Raji (cell line): ENCODE data around the gene DCHS2.

Experiments used
- POLR2A ChIP-seq: IDR thresholded peaks from 2 replicates; pipeline ENCODE4 v1.6.1; 2011; ENCODE audit warnings: low read depth, low read length, control low read depth; ENCODE audit not compliant: insufficient read depth

DCHS2 gene

DNA sequence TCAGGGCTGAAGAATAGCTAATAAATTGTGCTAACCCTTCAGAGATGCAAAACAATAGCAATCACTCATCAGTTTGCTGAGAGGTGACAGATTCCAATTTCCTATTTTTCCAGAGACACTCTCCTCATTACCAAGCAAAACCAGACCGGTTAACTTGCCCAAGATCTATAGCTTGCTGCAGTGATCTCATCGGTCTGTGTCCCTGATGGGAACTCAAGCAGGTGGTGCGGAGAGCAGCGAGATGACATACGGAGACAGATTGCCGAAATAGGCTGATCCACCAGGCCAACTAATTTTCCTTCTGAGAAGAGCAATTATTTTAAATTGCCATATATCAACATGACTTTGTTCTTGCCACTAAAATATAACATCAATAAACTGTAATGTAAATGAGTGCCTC lies 10.5 kb upstream of the DCHS2 start:
- no peak for TF ChIP-seq POLR2A

DNA sequence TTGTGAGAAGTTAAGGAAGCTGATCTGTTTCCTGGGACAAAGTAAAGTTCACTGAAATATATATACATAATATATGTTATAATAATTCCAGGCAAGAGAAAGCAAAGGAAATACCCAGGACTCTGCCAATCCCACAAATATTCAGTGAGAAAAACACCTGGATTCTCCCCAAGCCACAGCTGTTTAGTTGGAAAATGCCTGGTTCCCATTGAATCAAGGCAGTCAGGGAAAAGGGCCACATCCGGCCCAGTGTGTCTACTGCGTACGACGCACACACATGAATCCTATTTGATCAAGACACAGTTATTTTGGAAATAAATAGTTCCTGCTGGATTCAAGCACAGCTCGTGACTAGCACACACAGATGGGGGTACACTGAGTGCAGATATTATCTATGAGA lies 6.3 kb upstream of the DCHS2 start:
- no peak for TF ChIP-seq POLR2A

GRCh38 chr4:154495867-154496266 lies 4.3 kb upstream of the DCHS2 start:
- TF ChIP-seq POLR2A = no peak

DNA sequence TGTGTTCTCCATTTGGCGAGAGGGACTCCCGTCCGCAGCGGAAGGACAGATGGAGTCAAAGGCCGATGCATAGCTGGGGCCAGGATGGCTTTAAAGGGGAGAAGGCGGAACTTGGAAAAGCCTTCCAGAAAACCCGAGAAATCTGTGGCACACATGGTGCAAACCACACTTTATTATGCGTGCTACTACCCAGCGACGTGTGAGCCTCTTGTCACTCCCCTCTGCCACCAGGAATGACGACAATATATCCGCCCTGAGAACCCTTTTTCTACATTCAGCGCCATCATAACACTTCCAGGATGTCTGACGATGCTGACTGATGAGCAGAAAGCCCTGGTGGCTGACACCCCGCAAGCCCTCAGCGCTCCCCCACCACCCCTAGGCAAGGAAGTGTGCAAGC lies 689 bp upstream of the DCHS2 start:
- no peak for TF ChIP-seq POLR2A

DNA sequence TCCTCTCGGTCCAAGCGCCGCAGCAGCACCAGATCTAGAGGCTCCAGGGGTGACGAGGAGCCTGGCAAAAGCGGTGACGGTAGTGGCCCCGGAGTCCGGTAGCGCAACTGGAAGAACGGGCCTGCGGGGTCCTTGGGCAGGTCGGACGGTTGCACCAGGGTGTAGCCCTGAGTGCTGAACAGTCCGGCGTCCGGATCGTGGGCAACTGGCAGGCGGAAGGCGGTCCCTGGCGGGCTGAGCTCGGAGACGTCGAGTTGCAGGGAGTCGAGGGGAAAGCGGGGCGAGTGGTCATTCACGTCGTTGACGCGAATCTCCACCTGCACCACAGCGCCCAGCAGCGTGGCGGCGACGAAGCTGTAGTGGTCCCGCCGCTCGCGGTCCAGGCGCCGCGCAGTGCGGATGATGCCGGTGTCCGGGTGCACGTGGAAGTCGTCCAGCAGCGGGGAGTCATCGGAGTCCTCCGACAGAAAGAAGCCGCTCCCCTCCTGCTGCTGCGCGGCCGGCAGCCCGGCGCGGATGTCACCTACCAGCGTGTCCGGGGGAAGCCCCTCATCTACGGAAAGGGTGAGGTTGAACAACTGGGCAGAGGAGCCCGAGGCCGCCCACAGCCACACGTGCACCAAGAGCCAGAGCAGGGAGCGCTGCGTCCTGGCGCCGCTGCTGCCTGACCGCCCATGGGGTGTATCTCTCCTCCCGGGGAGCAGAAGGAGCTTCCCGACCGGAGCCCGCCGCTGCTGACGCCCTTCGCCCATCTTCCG lies 837 bp downstream of the DCHS2 start:
- TF ChIP-seq POLR2A = no peak

DNA sequence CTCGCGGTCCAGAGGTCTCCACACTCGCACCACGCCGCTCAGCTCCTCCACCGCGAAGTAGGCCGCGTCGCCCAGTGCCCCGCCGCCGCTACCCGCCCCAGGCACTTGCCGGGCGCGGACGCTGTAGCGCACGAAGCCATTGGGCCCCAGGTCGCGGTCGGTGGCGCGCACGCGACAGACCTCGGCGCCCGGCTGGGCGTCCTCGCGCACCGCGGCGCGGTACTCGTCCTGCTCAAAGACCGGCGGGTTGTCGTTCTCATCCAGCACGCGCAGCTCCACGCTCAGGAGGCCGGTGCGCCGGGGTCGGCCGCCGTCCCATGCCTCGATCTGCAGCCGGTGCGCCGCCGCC lies 1.4 kb downstream of the DCHS2 start:
- no peak for TF ChIP-seq POLR2A

- TF ChIP-seq POLR2A = no peak
These were observed 1.9 kb downstream of the DCHS2 start for GRCh38 chr4:154489558-154490233.

DNA sequence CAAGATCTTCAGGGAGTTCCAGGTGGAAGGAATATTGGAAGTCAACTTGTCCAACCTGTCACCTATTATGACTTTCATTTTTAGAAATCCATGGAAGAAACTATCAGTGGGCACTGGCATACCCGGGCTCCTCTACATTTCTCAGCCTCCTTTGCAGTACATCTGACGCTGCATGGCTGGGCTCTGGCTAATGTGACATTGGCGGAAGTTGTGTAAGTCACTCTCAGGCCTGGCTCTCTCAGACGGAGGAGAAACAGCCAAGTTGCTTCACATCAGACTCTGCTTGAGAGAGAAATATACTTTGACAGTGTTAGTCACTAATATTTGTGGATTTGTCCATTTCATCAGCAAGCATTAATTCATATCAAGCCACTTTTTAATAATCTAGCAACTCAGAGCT lies 4.5 kb downstream of the DCHS2 start:
- TF ChIP-seq POLR2A = no peak

DNA sequence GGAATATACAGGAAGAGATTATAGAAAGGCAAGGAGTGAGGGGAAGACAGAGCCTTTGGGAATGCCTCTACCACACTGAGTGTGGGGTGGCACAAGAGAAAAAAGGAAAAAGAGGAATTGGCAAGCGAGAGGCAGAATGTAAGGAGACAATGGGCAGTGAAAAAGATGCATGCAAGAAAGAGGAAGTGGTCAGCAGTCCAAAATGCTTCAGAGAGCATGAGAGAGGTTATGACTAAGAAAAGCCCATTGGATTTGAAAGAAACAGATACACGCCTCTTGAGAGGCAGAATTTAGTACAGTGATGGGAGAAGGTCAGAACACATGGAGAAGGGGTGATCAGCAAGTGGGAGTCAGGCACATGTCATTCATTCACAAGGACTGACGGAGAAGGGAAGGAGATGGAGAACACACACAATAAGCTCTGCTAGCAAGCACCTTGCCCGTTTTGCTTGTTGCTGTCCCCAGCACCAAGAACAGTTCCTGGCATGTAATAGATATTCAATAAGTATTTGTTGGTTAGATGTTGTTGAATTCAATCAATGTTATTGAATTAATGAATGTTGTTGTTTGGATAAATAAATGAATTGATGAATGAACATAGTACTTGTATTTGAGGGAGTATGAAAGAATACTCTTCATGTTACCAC lies 6.3 kb downstream of the DCHS2 start:
- no peak for TF ChIP-seq POLR2A

DNA sequence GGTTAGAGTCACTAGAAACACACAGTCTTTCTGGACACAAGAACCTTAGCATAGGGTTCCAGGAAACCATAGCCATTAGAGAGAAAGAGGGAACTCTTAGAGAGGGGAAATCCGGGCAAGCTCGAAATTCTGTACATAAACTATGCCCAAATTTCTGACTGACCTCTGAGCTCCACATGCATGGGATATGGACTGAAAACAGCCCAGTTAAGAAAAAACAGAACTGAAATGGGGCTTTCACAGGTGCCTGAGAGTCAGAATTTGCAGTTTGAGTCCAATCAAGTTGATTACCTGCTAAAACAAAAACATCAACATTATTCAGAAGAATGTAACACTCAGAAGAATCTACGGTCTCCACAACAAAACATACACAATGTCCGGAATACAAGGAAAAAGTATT lies 13.1 kb downstream of the DCHS2 start:
- no peak for TF ChIP-seq POLR2A

GRCh38 chr4:154478128-154478527 lies 13.5 kb downstream of the DCHS2 start:
- no peak for TF ChIP-seq POLR2A

DNA sequence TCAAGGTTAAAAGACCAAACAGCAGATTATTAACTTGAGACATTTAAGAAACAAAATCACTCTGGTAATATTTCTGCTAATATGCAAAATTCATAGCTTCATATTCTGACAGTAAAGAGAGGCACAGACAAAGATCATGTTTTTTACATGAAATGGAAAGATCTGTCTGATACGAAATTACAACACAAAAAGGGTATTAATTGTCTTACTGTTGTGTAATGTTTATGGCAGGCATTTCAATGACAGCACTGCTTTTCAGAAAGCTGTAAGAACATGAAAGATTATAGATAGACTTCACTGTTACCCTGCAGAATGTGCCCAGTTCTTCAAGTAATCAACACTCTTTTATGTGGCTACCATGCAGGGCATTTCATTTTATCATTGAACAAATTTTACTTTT lies 15.4 kb downstream of the DCHS2 start:
- TF ChIP-seq POLR2A = no peak

GRCh38 chr4:154475820-154476219 lies 15.8 kb downstream of the DCHS2 start:
- no peak for TF ChIP-seq POLR2A

GRCh38 chr4:154473497-154473896 lies 18.1 kb downstream of the DCHS2 start:
- no peak for TF ChIP-seq POLR2A

GRCh38 chr4:154472858-154473257 lies 18.7 kb downstream of the DCHS2 start:
- TF ChIP-seq POLR2A = no peak

- no peak for TF ChIP-seq POLR2A
These were observed 19.9 kb downstream of the DCHS2 start for GRCh38 chr4:154471526-154472331.

GRCh38 chr4:154471032-154471431 lies 20.6 kb downstream of the DCHS2 start:
- no peak for TF ChIP-seq POLR2A
